K562 (cell line): ENCODE results near the gene PLK5. TPM values are rescaled to one million over a fixed set of nuclear protein-coding genes. Genes with fewer than 3 reads are reported as not detected.

Source experiments
- ATAC-seq: fragments of 200-7000 bp; cut with Tn5 transposase; 3 replicates; pipeline ENCODE4 v1.9.1; 2020; ENCODE audit warnings: moderate library complexity
- BruUV-seq: library from RNA; stranded (reverse); fragments of 400-500 nt; replicated peaks from 2 replicates; lab custom pipeline; 2021; lab: Mats Ljungman, UMichigan
- CTCF ChIA-PET: fragments of 300-600 bp; formaldehyde crosslinking; extraction: SDS; loops from one replicate; lab custom pipeline; 2021; ENCODE audit warnings: low intra/inter-chr PET ratio; lab: Yijun Ruan, JAX
- POLR2A ChIA-PET: fragments of 300-600, 350-650 bp; sonication (Branson Sonifier 250); formaldehyde crosslinking; extraction: SDS; loops from one replicate; lab custom pipeline; 2021; ENCODE audit warnings: antibody characterized with exemption, inconsistent platforms; lab: Yijun Ruan, JAX
- DNase-seq, 4 experiments: peaks; one replicate each; pipeline versions ENCODE4 v3.0.0 to v3.0.0-alpha.2; 2011 to 2018; ENCODE audit warnings: low spot score in 3 of 4, mixed read lengths in 3 of 4; ENCODE audit errors: extremely low read depth in 1 of 4
- FAIRE-seq: peaks from 2 replicates; lab custom pipeline; 2011; peaks lifted over from hg19 to GRCh38; lab: Jason Lieb, UNC
- H2AFZ ChIP-seq: 2 replicates; pipeline ENCODE4 v1.6.0; 2011; ENCODE audit warnings: low read depth, low read length, control low read depth, inconsistent platforms
- H3K27ac ChIP-seq: fragments of 200-600 bp; 3 replicates; pipeline ENCODE4 v1.8.0; 2011; ENCODE audit warnings: low read depth, mild to moderate bottlenecking, control low read depth, inconsistent platforms, low read length, moderate library complexity, mixed read lengths; ENCODE audit errors: extremely low read depth
- H3K27me3 ChIP-seq, 2 experiments: fragments of 300-600 bp in 1 of 2; 2 replicates in 1 of 2; 3 replicates in 1 of 2; pipeline versions ENCODE4 v1.6.0 to v1.8.0; 2011; ENCODE audit warnings: inconsistent platforms in 2 of 2, low read length in 2 of 2, mild to moderate bottlenecking in 1 of 2, mixed read lengths in 1 of 2, moderate library complexity in 1 of 2; ENCODE audit not compliant: control insufficient read depth in 2 of 2, insufficient read depth in 2 of 2
- H3K36me3 ChIP-seq: fragments of 300-600 bp; 3 replicates; pipeline ENCODE4 v1.8.0; 2011; ENCODE audit warnings: mild to moderate bottlenecking, low read length, inconsistent platforms; ENCODE audit not compliant: control insufficient read depth, insufficient read depth
- H3K4me1 ChIP-seq, 2 experiments: fragments of 200-600 bp in 1 of 2; replicated peaks in 1 of 2; 2 replicates in 1 of 2; 3 replicates in 1 of 2; pipeline versions ENCODE4 v1.5.1 to v1.8.0; 2011; ENCODE audit warnings: inconsistent platforms in 2 of 2, low read length in 2 of 2, mild to moderate bottlenecking in 1 of 2, mixed read lengths in 1 of 2, moderate library complexity in 1 of 2; ENCODE audit not compliant: control insufficient read depth in 2 of 2, insufficient read depth in 2 of 2
- H3K4me2 ChIP-seq: 2 replicates; pipeline ENCODE4 v1.6.1; 2011; ENCODE audit warnings: low read length, control low read depth, inconsistent platforms, mixed read lengths; ENCODE audit not compliant: insufficient read depth
- H3K4me3 ChIP-seq: fragments of 200-600 bp; sonication (generic), shearing (Covaris generic); 2 replicates; pipeline ENCODE4 v1.5.1; 2016; ENCODE audit warnings: control low read depth, inconsistent platforms
- H3K79me2 ChIP-seq: fragments of 200-600 bp; 3 replicates; pipeline ENCODE4 v1.8.0; 2011; ENCODE audit warnings: low read length, inconsistent platforms; ENCODE audit not compliant: control insufficient read depth, insufficient read depth
- H3K9ac ChIP-seq, 2 experiments: 2 replicates each; pipeline versions ENCODE4 v1.6.0 to v1.6.1; 2011; ENCODE audit warnings: low read depth in 2 of 2, low read length in 2 of 2, control low read depth in 1 of 2, inconsistent platforms in 1 of 2, mild to moderate bottlenecking in 1 of 2, mixed read lengths in 1 of 2; ENCODE audit not compliant: insufficient read depth in 1 of 2
- H3K9me1 ChIP-seq: one replicate; pipeline ENCODE4 v1.6.0; 2011; ENCODE audit warnings: inconsistent platforms, mild to moderate bottlenecking, low read length, moderate library complexity; ENCODE audit not compliant: control insufficient read depth, insufficient read depth
- H3K9me3 ChIP-seq: replicated peaks from 2 replicates; pipeline ENCODE4 v1.5.1; 2011; ENCODE audit warnings: low read depth, low read length, inconsistent platforms; ENCODE audit not compliant: control insufficient read depth, insufficient read depth
- H4K20me1 ChIP-seq: replicated peaks from 2 replicates; pipeline ENCODE4 v1.6.1; 2011; ENCODE audit warnings: low read length, inconsistent platforms, mixed read lengths; ENCODE audit not compliant: control insufficient read depth, insufficient read depth
- ESRRB ChIP-seq: fragments of 250-450 bp; sonication (Bioruptor Pico); IDR thresholded peaks from 2 replicates; pipeline ENCODE4 v1.5.0; 2020; ENCODE audit warnings: mild to moderate bottlenecking, moderate library complexity, borderline replicate concordance
- POLR2G ChIP-seq: fragments of 200-400 bp; formaldehyde crosslinking; IDR thresholded peaks from 2 replicates; pipeline ENCODE4 v1.6.1; 2017; ENCODE audit warnings: low read depth, mild to moderate bottlenecking, antibody characterized with exemption, low read length, moderate library complexity
- POU5F1 ChIP-seq: fragments of 150-350 bp; IDR thresholded peaks from 2 replicates; pipeline ENCODE4 v1.6.1; 2014; ENCODE audit warnings: borderline replicate concordance, low read length, low read depth, mild to moderate bottlenecking; ENCODE audit not compliant: partially characterized antibody
- SIN3B ChIP-seq: fragments of 450-650 bp; IDR thresholded peaks from 2 replicates; pipeline ENCODE4 v1.6.1; 2017; ENCODE audit warnings: low read depth, mild to moderate bottlenecking, moderate library complexity
- SIX5 ChIP-seq, 2 experiments: IDR thresholded peaks; 2 replicates each; pipeline ENCODE4 v1.6.1; 2011; ENCODE audit warnings: low read length in 2 of 2, borderline replicate concordance in 1 of 2, low read depth in 1 of 2, mild to moderate bottlenecking in 1 of 2, moderate library complexity in 1 of 2; ENCODE audit not compliant: insufficient read depth in 1 of 2
- SMARCA5 ChIP-seq: fragments of 450-650 bp; IDR thresholded peaks from 2 replicates; pipeline ENCODE4 v1.6.1; 2016
- TAF15 ChIP-seq: fragments of 200-400 bp; formaldehyde crosslinking; IDR thresholded peaks from 2 replicates; pipeline ENCODE4 v1.6.1; 2017; ENCODE audit warnings: mild to moderate bottlenecking, low read depth, low read length, moderate library complexity
- XRCC4 ChIP-seq: IDR thresholded peaks from one replicate; pipeline ENCODE4 v1.6.1; 2011; ENCODE audit not compliant: insufficient read depth, insufficient read length; ENCODE audit errors: extremely low read depth
- ZBTB26 ChIP-seq: fragments of 450-650 bp; formaldehyde crosslinking; IDR thresholded peaks from 2 replicates; pipeline ENCODE4 v1.4.0; 2022; ENCODE audit warnings: missing genetic modification characterization
- ZBTB49 ChIP-seq: sonication (generic); formaldehyde crosslinking; IDR thresholded peaks from 2 replicates; pipeline ENCODE4 v1.8.0; 2022; ENCODE audit warnings: missing genetic modification reagents, mild to moderate bottlenecking, borderline replicate concordance
- ZNF217 ChIP-seq: sonication (generic); formaldehyde crosslinking; IDR thresholded peaks from 2 replicates; pipeline ENCODE4 v1.8.0; 2022; ENCODE audit warnings: mild to moderate bottlenecking, missing genetic modification reagents
- ZNF224 ChIP-seq: sonication (generic); formaldehyde crosslinking; IDR thresholded peaks from 2 replicates; pipeline ENCODE4 v1.8.0; 2022; ENCODE audit warnings: mild to moderate bottlenecking, missing genetic modification reagents
- ZNF436 ChIP-seq: fragments of 250-450, 450-650 bp; sonication (Bioruptor Pico); formaldehyde crosslinking; IDR thresholded peaks from 2 replicates; pipeline ENCODE4 v1.7.0; 2020; ENCODE audit warnings: mild to moderate bottlenecking
- ZNF512 ChIP-seq: IDR thresholded peaks from 2 replicates; pipeline ENCODE4 v1.6.1; 2016; ENCODE audit warnings: missing genetic modification characterization, missing compliant biosample characterization
- ZNF655 ChIP-seq: fragments of 250-450 bp; sonication (Bioruptor Pico); IDR thresholded peaks from 2 replicates; pipeline ENCODE4 v1.5.0; 2021
- ZNF780A ChIP-seq: fragments of 250-450 bp; sonication (Bioruptor Pico); IDR thresholded peaks from 2 replicates; pipeline ENCODE4 v1.5.0; 2021; ENCODE audit warnings: mild to moderate bottlenecking
- ZSCAN29 ChIP-seq: fragments of 450-650 bp; IDR thresholded peaks from 2 replicates; pipeline ENCODE4 v1.6.1; 2017
- WGBS: fragments of 100-300 bp; shearing (Covaris generic); methylation state at CpG from one replicate; pipeline ENCODE4 v1.1.6; 2016; ENCODE audit warnings: low coverage, mixed read lengths; ENCODE audit not compliant: insufficient coverage; ENCODE audit errors: missing lambda C conversion rate; 5-methylcytosine and 5-hydroxymethylcytosine counted together
- in situ Hi-C: fragments of 300-500 bp; cut with MboI; formaldehyde crosslinking; loops from 4 replicates; pipeline ENCODE4 v1.15.0; 2018; ENCODE audit warnings: inconsistent platforms, mixed read lengths
- intact Hi-C: fragments of 100-400 bp; cut with micrococcal nuclease; formaldehyde crosslinking; loops from 2 replicates; pipeline ENCODE4 v1.14.2; 2022
- polyA plus RNA-seq, 8 experiments: library from polyadenylated mRNA; depleted of rRNA in 4 of 8; stranded (reverse) in 5 of 8; unstranded in 3 of 8; fragments of >200 nt; fragmentation: Nextera tagmentation in 2 of 8; fragmentation: Illumina TruSeq in 1 of 8; extraction: Ambion mirVana in 2 of 8; extraction: Trizol in 1 of 8; gene quantifications; 2 replicates each; pipeline versions ENCODE4 v1.2.1 to v1.2.3, GENCODE V29; 2011 to 2014; ENCODE audit warnings: inconsistent platforms in 1 of 8, missing spikeins in 1 of 8
- total RNA-seq, 7 experiments: library from RNA; depleted of rRNA in 6 of 7; stranded (reverse); fragments of >200 nt in 6 of 7; fragmentation: Illumina TruSeq in 2 of 7; extraction: Trizol in 2 of 7; gene quantifications; 2 replicates each; pipeline versions ENCODE4 v1.2.1 to v1.2.3, GENCODE V29; 2011 to 2021; ENCODE audit warnings: low replicate concordance in 1 of 7

The PLK5 gene
- total and polyA plus RNA-seq, 9 of the 15 experiments (the other 6 are each of a cell fraction or from before 2014, with no cell fraction given) = 0.04 to 0.23 (median 0.11) TPM; not detected in 5

GRCh38 chr19:1558552-1558951, 34.7 kb downstream of the PLK5 start:
- no peaks in the 10 kb centered on the region for H3K9me3 ChIP-seq
- 82% methylated on average over 11 of the region's 12 CpGs for WGBS
- POLR2A ChIA-PET = no interaction called here
- in situ Hi-C loops (no loop called here), intact Hi-C loops (no loop called here)
- CTCF ChIA-PET = no interaction called here
- H3K4me1 ChIP-seq = peaks cover 0 to 45% of the 10 kb centered on the region in 2 experiments; a peak in 2 of 5 replicates
- no peak for FAIRE-seq
- H3K4me3 ChIP-seq = no peak overlapping the region
- TF ChIP-seq ESRRB (CRISPR knock-in tag) = no peak
- TF ChIP-seq POU5F1 = no peak
- TF ChIP-seq ZNF436 = no peak
- TF ChIP-seq ZNF512 (tag) = no peak
- no peak for TF ChIP-seq ZBTB49 (CRISPR knock-in tag)
- no peak for TF ChIP-seq ZBTB26 (CRISPR knock-in tag)
- no peak for TF ChIP-seq ZNF780A (CRISPR knock-in tag)
- TF ChIP-seq POLR2G = no peak
- TF ChIP-seq SIX5 (IDR thresholded peaks at IDR 0.05; ENCODE audit: borderline replicate concordance in 1 of 2, insufficient read depth in 1 of 2, low read depth in 1 of 2, low read length in 2 of 2) = no peak
- no peak for TF ChIP-seq ZSCAN29
- no peak for TF ChIP-seq SMARCA5
- TF ChIP-seq TAF15 = no peak
- TF ChIP-seq ZNF224 = no peak
- TF ChIP-seq ZNF217 (CRISPR knock-in tag) = no peak
- no peak for TF ChIP-seq SIN3B
- TF ChIP-seq XRCC4 = no peak
- no peak for TF ChIP-seq ZNF655 (CRISPR knock-in tag)
- DNase-seq = no peak
- no TSS peak for BruUV-seq
- peaks cover 13% of the 10 kb centered on the region; the same call in 1 of the 3 replicates for H3K36me3 ChIP-seq
- H3K27me3 ChIP-seq = no peaks in the 10 kb centered on the region
- no peaks in the 10 kb centered on the region for H3K9me1 ChIP-seq
- H3K9ac ChIP-seq = peak overlapping the region in 1 of 2 experiments; percentile 71; a peak in 2 of 4 replicates
- ATAC-seq = no peak
- H3K79me2 ChIP-seq = peaks cover 13% of the 10 kb centered on the region; the same call in 2 of the 3 replicates
- no peak overlapping the region for H3K4me2 ChIP-seq
- no peaks in the 10 kb centered on the region; the same call in 1 of the 2 replicates for H4K20me1 ChIP-seq
- H3K27ac ChIP-seq = no peak overlapping the region
- no peak overlapping the region for H2AFZ ChIP-seq
